Measurements from ENCODE around the gene TP53. TPM values are rescaled to one million over a fixed set of nuclear protein-coding genes. Genes with fewer than 3 reads are reported as not detected.

The TP53 gene
- total RNA-seq, 4 donors from 2014 or later: 19.6 to 27.7 (median 25.1) TPM

DNA sequence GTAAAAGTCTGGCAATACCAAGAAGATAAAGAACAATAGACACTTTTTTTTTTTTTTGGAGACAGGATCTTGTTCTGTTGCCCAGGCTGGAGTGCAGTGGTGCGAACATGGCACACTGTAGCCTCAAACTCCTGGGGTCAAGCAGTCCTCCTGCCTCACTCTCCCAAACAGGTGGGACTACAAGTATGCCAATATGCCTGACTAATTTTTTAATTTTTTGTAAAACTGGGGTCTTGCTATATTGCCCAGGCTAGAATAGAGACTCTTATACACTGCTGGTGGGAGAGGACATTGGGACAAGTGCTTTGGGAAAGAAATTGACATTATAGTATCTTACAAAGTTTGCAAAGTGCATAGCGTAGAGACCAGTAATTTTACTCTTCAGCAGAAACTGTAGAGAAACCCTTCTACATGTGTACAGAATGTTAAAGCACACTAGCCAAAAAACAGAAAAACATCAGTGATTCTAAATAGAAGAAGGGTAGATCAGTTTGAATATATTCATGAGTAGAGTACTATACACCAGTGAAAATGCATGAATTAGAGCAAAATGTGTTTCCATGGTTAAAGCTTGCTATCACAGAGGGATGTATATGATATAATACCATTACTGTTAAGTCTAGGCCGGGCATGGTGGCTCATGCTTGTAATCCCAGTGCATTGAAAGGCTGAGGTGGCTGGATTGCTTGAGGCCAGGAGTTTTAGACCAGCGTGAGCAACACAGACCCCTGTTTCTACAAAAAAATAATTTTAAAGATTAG lies 10.7 kb upstream of the TP53 start:
- Histone ChIP-seq H3K36me3 (peaks cover 0 to 27% (median 0%) of the 10 kb centered on the region in 3 donors), H3K9me3 (no peaks in the 10 kb centered on the region), H3K27me3 (no peaks in the 10 kb centered on the region), H3K4me3 (no peak overlapping the region), H3K27ac (no peak overlapping the region), H3K4me1 (no peaks in the 10 kb centered on the region)
- DNase-seq: no peak
- TF ChIP-seq, protein P1, sequence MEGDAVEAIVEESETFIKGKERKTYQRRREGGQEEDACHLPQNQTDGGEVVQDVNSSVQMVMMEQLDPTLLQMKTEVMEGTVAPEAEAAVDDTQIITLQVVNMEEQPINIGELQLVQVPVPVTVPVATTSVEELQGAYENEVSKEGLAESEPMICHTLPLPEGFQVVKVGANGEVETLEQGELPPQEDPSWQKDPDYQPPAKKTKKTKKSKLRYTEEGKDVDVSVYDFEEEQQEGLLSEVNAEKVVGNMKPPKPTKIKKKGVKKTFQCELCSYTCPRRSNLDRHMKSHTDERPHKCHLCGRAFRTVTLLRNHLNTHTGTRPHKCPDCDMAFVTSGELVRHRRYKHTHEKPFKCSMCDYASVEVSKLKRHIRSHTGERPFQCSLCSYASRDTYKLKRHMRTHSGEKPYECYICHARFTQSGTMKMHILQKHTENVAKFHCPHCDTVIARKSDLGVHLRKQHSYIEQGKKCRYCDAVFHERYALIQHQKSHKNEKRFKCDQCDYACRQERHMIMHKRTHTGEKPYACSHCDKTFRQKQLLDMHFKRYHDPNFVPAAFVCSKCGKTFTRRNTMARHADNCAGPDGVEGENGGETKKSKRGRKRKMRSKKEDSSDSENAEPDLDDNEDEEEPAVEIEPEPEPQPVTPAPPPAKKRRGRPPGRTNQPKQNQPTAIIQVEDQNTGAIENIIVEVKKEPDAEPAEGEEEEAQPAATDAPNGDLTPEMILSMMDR (IDR thresholded peaks at IDR 0.05): no peak
- no peak for TF ChIP-seq POLR2A (IDR thresholded peaks at IDR 0.05)

DNA sequence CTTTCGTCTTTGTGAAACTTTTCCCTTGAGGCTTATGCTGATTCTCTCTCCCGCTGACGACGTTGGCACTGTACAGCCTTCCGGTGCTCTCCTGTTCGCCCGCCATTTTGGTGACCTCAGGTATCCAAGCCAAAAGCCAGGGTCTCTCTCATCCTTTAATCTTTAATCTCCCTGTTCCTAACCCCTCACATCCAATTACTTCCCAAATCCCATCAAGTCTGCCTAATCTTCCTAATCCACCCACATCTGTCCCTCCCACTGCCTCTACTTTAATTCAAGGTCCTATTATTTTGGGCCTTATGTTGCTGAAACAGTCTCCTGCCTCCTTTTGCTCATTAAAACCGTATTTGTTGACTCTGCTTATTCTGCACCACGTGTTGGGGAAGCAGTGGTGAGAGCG lies 8.3 kb upstream of the TP53 start:
- Histone ChIP-seq H3K27me3 (no peaks in the 10 kb centered on the region), H3K4me1 (no peaks in the 10 kb centered on the region), H3K27ac (no peak overlapping the region), H3K36me3 (peaks cover 0 to 13% (median 0%) of the 10 kb centered on the region in 3 donors), H3K4me3 (no peak overlapping the region), H3K9me3 (no peaks in the 10 kb centered on the region)
- no peak for DNase-seq
- TF ChIP-seq, protein P1 (IDR thresholded peaks at IDR 0.05): no peak
- no peak for TF ChIP-seq POLR2A (IDR thresholded peaks at IDR 0.05)

DNA sequence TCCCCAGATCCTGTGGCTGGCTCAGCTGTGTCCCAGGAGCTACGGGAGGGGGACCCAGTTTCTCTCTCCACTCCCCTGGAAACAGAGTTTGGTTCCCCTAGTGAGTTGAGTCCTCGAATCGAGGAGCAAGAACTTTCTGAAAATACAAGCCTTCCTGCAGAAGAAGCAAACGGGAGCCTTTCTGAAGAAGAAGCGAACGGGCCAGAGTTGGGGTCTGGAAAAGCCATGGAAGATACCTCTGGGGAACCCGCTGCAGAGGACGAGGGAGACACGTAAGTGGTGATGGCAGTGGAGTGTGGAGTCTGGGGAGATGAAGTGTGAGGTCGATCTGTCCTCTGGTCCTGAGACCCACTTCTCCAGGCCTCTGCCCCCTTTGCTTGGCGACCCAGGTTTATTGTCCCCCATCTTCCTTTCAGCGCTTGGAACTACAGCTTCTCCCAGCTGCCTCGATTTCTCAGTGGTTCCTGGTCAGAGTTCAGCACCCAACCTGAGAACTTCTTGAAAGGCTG lies 1.6 kb upstream of the TP53 start:
- TF ChIP-seq POLR2A (IDR thresholded peaks at IDR 0.05): no peak
- TF ChIP-seq, protein P1 (IDR thresholded peaks at IDR 0.05): no peak
- DNase-seq: no peak
- Histone ChIP-seq H3K27ac (peak overlapping the region; percentile 43 to 98 (median 95)), H3K27me3 (no peaks in the 10 kb centered on the region), H3K9me3 (no peaks in the 10 kb centered on the region), H3K4me1 (peaks cover 0 to 27% (median 11%) of the 10 kb centered on the region in 4 donors), H3K4me3 (peak overlapping the region; percentile 73 to 95 (median 82)), H3K36me3 (peaks cover 0 to 4% (median 0%) of the 10 kb centered on the region in 3 donors)

DNA sequence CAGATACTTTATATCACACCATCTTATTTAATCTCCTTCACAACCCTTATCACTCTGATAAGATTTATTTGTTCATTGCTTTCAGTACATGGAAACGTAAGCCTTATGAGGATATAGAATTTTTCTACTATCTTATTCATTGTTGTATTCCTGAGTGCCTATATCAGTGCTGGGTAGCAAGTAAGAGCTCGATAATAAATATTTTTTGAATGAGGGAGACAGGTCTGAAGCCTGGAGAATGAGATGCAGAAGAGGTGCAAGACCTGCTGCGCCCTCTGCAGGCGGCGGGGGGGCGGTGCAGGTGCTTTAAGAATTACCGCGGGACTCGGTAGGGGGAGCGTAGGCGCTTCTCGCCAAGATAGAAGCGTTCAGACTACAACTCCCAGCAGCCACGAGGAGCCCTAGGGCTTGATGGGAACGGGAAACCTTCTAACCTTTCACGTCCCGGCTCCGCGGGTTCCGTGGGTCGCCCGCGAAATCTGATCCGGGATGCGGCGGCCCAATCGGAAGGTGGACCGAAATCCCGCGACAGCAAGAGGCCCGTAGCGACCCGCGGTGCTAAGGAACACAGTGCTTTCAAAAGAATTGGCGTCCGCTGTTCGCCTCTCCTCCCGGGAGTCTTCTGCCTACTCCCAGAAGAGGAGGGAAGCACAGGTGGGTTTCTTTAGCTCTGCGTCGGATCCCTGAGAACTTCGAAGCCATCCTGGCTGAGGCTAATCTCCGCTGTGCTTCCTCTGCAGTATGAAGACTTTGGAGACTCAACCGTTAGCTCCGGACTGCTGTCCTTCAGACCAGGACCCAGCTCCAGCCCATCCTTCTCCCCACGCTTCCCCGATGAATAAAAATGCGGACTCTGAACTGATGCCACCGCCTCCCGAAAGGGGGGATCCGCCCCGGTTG lies 868 bp upstream of the TP53 start, which contains the start of gene WRAP53:
WRAP53 (plus strand) TSS at position 570 of the 900 bp plus-strand sequence; CDS start at position 742, 172 bp downstream.
- Histone ChIP-seq H3K27me3 (no peaks in the 10 kb centered on the region), H3K27ac (peak within 1 kb of the TSS; percentile 93 to 98 (median 96)), H3K4me1 (peaks cover 0 to 27% (median 11%) of the 10 kb centered on the region in 4 donors), H3K36me3 (peaks cover 0 to 4% (median 0%) of the 10 kb centered on the region in 3 donors), H3K4me3 (peak within 1 kb of the TSS; percentile 73 to 95 (median 82)), H3K9me3 (no peaks in the 10 kb centered on the region)
- DNase-seq: peak; percentile 95 to 99 (median 96)
- peak in 1 of 2 donors; percentile 11 for TF ChIP-seq POLR2A (IDR thresholded peaks at IDR 0.05)
- TF ChIP-seq, protein P1 (IDR thresholded peaks at IDR 0.05): peak; percentile 96 to 100 (median 99)

All from Peyer's patch (tissue), 4 donors.